C4-2B (cell line): ENCODE measurements around the gene DOCK6.

Experiments used
- ZFX ChIP-seq: fragments of 450-650 bp; IDR thresholded peaks from 2 replicates; pipeline ENCODE4 v1.6.1; 2017
- TF ChIP-seq, protein P1 (sequence below): fragments of 450-650 bp; conservative IDR thresholded peaks from 2 replicates; pipeline ENCODE4 v1.5.1; 2017; ENCODE audit warnings: mild to moderate bottlenecking

- TF ChIP-seq, protein P1, sequence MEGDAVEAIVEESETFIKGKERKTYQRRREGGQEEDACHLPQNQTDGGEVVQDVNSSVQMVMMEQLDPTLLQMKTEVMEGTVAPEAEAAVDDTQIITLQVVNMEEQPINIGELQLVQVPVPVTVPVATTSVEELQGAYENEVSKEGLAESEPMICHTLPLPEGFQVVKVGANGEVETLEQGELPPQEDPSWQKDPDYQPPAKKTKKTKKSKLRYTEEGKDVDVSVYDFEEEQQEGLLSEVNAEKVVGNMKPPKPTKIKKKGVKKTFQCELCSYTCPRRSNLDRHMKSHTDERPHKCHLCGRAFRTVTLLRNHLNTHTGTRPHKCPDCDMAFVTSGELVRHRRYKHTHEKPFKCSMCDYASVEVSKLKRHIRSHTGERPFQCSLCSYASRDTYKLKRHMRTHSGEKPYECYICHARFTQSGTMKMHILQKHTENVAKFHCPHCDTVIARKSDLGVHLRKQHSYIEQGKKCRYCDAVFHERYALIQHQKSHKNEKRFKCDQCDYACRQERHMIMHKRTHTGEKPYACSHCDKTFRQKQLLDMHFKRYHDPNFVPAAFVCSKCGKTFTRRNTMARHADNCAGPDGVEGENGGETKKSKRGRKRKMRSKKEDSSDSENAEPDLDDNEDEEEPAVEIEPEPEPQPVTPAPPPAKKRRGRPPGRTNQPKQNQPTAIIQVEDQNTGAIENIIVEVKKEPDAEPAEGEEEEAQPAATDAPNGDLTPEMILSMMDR: no peak
- no peak for TF ChIP-seq ZFX
Measured at GRCh38 chr19:11190501-11190900, 71.8 kb downstream of the DOCK6 start.
